MCF 10A (cell line): ENCODE data around the gene CKAP2L. TPM values are rescaled to one million over a fixed set of nuclear protein-coding genes. Genes with fewer than 3 reads are reported as not detected.
"Not testable (repeated sequence)": the region's sequence is repeated elsewhere in the genome, so short reads cannot be mapped to it uniquely, and the experiment has no call there.

Source experiments
- BruUV-seq: library from RNA; stranded (reverse); fragments of 400-500 nt; replicated peaks from 2 replicates; lab custom pipeline; 2021; lab: Mats Ljungman, UMichigan
- CTCF ChIA-PET: fragments of 300-600 bp; sonication (Branson Sonifier 250); formaldehyde crosslinking; extraction: SDS; loops from one replicate; lab custom pipeline; 2021; ENCODE audit warnings: antibody characterized with exemption, inconsistent platforms; lab: Yijun Ruan, JAX
- POLR2A ChIA-PET: fragments of 300-600, 350-650 bp; sonication (Branson Sonifier 250); formaldehyde crosslinking; extraction: SDS; loops from one replicate; lab custom pipeline; 2020; ENCODE audit warnings: antibody characterized with exemption, inconsistent platforms; lab: Yijun Ruan, JAX
- DNase-seq: peaks from one replicate; pipeline ENCODE4 v3.0.0-alpha.2; 2018; ENCODE audit not compliant: unreplicated experiment
- H3K27ac Mint-ChIP-seq: one replicate; pipeline ENCODE4 v1.8.0; 2022; ENCODE audit warnings: mild to moderate bottlenecking, low read depth, mixed read lengths; ENCODE audit not compliant: unreplicated experiment
- H3K27me3 Mint-ChIP-seq: one replicate; pipeline ENCODE4 v1.8.0; 2022; ENCODE audit warnings: mixed read lengths; ENCODE audit not compliant: insufficient read depth, unreplicated experiment
- H3K36me3 Mint-ChIP-seq: one replicate; pipeline ENCODE4 v1.8.0; 2022; ENCODE audit warnings: mild to moderate bottlenecking, moderate library complexity, mixed read lengths; ENCODE audit not compliant: insufficient read depth, unreplicated experiment
- H3K4me1 Mint-ChIP-seq: one replicate; pipeline ENCODE4 v1.8.0; 2022; ENCODE audit warnings: mixed read lengths; ENCODE audit not compliant: insufficient read depth, unreplicated experiment
- H3K4me3 Mint-ChIP-seq: one replicate; pipeline ENCODE4 v1.8.0; 2022; ENCODE audit warnings: mild to moderate bottlenecking, moderate library complexity, mixed read lengths; ENCODE audit not compliant: unreplicated experiment
- H3K9me3 Mint-ChIP-seq: one replicate; pipeline ENCODE4 v1.8.0; 2022; ENCODE audit warnings: mixed read lengths; ENCODE audit not compliant: unreplicated experiment
- intact Hi-C: fragments of 100-400 bp; cut with micrococcal nuclease; formaldehyde crosslinking; loops from 2 replicates; pipeline ENCODE4 v1.14.1; 2022
- total RNA-seq: library from RNA; stranded (reverse); gene quantifications from 2 replicates; pipeline ENCODE4 v1.2.3, GENCODE V29; 2022
- TF ChIP-seq, protein P1 (sequence below): fragments of 200-600 bp; IDR thresholded peaks from one replicate; pipeline ENCODE4 v1.8.0; 2022; ENCODE audit warnings: antibody characterized with exemption, mild to moderate bottlenecking; ENCODE audit not compliant: unreplicated experiment

Gene CKAP2L
- total RNA-seq, 1 experiment from 2014 or later = 21.6 TPM

GRCh38 chr2:112722816-112723546, 41.4 kb downstream of the CKAP2L start:
- no peak for DNase-seq
- H3K36me3 Mint-ChIP-seq = no peaks in the 10 kb centered on the region
- TF ChIP-seq, protein P1, sequence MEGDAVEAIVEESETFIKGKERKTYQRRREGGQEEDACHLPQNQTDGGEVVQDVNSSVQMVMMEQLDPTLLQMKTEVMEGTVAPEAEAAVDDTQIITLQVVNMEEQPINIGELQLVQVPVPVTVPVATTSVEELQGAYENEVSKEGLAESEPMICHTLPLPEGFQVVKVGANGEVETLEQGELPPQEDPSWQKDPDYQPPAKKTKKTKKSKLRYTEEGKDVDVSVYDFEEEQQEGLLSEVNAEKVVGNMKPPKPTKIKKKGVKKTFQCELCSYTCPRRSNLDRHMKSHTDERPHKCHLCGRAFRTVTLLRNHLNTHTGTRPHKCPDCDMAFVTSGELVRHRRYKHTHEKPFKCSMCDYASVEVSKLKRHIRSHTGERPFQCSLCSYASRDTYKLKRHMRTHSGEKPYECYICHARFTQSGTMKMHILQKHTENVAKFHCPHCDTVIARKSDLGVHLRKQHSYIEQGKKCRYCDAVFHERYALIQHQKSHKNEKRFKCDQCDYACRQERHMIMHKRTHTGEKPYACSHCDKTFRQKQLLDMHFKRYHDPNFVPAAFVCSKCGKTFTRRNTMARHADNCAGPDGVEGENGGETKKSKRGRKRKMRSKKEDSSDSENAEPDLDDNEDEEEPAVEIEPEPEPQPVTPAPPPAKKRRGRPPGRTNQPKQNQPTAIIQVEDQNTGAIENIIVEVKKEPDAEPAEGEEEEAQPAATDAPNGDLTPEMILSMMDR = no peak
- no peaks in the 10 kb centered on the region for H3K9me3 Mint-ChIP-seq
- H3K4me3 Mint-ChIP-seq = no peak overlapping the region
- BruUV-seq = no TSS peak
- POLR2A ChIA-PET = no interaction called here
- no peak overlapping the region for H3K27ac Mint-ChIP-seq
- intact Hi-C loops = no loop called here
- CTCF ChIA-PET = interaction anchor here (0.6 to 9.7 kb wide), 5 partner anchors 97 to 124 kb away, joined by 3 to 210 read pairs (median 6); no protein-coding TSS in a partner anchor
- H3K27me3 Mint-ChIP-seq = no peaks in the 10 kb centered on the region
- H3K4me1 Mint-ChIP-seq = no peaks in the 10 kb centered on the region

DNA sequence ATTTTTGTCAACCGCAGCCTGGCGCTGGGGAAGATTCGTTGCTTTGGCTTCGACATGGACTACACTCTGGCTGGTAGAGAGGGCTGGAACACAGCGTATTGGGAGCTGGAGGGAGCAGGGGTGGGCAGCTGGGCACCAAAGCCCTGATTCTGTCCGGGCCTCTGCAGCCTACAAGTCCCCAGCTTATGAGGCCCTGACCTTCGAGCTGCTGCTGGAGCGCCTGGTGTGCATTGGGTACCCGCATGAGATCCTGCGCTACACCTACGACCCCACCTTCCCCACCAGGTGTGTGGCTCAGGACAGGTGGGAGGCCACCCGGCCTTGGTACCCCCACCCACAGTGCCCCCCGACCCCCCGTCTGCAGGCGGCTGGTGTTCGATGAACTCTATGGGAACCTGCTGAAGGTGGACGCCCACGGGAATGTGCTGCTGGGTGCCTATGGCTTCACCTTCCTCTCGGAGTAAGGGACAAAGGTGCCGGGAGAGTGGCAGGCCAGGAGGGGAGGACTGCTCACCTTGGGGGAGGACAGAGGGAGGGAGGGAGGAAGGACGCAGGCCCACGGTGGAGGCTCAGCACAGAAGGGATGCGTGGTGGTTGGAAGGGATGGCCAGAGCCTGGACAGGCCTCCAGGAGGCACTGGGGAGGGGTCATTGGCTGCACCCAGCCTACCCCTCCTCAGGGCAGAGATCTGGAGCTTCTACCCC, 42.4 kb downstream of the CKAP2L start:
- Mint-ChIP-seq H3K9me3 (no peaks in the 10 kb centered on the region), H3K27me3 (no peaks in the 10 kb centered on the region), H3K4me1 (no peaks in the 10 kb centered on the region), H3K36me3 (no peaks in the 10 kb centered on the region), H3K4me3 (no peak overlapping the region), H3K27ac (no peak overlapping the region)
- TF ChIP-seq, protein P1 = no peak
- no peak for DNase-seq
- ChIA-PET CTCF (interaction anchor here (0.6 to 1.0 kb wide), 3 partner anchors 96 to 269 kb away, joined by 3 read pairs; no protein-coding TSS in a partner anchor), POLR2A (interaction anchor here (0.6 kb wide), 1 partner anchor 41 kb away, joined by 3 read pairs; no protein-coding TSS in a partner anchor)
- BruUV-seq = no TSS peak
- intact Hi-C loops = no loop called here

DNA sequence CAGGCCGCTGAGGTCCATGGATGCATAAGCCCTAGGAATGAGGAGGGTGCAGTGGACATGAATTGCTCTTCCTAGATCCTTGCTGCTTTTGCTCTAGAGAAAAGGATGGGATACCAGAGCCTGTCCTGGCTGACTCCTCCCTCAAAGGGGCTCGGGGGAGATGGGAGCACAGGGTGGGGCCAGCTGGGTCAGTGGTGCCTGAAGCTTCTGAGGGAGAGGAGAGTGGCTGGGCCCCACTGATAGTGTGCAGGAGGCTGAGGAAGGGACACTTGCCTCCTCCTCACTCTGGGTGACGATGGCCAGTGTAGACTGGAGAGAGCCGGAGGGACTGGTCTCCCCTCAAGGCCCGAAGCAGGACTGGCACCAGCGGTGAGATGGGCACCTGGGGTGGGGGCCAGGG, 43.6 kb downstream of the CKAP2L start, which contains the start of gene NT5DC4:
TSS of gene NT5DC4 (plus strand) at position 236 of the 400 bp plus-strand sequence. CDS start at position 296, 60 bp downstream.
- no peaks in the 10 kb centered on the region for H3K9me3 Mint-ChIP-seq
- CTCF ChIA-PET = interaction anchor here (0.7 to 1.0 kb wide), 2 partner anchors 19 to 185 kb away, joined by 3 read pairs; no protein-coding TSS in a partner anchor
- no peak within 1 kb of the TSS for H3K4me3 Mint-ChIP-seq
- BruUV-seq = no TSS peak
- no peak within 1 kb of the TSS for H3K27ac Mint-ChIP-seq
- H3K27me3 Mint-ChIP-seq = no peaks in the 10 kb centered on the region
- TF ChIP-seq, protein P1 = no peak
- H3K4me1 Mint-ChIP-seq = no peaks in the 10 kb centered on the region
- POLR2A ChIA-PET = no interaction called here
- H3K36me3 Mint-ChIP-seq = no peaks in the 10 kb centered on the region
- intact Hi-C loops = no loop called here
- DNase-seq = no peak

DNA sequence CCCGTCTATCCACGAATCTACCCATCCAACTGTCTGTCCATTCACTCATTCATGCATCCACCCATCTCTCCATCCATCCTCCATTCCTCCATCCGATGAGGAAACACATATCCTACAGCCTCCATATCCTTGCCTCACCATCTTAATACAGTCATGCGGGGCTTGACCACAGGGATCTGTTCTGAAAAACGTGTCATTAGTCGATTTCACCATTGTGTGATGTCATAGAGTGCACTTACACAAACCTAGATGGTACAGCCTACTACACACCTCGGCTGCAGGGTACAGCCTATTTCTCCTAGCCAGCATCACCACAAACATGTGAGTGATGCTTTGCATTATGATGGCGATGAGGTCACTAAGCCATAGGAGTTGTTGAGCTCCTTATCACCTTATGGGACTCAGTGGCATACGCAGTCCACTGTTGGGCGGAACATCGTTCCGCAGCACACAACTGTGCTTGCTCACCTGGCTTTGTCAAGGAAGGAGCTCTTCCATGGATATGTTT, 45.5 kb downstream of the CKAP2L start:
- intact Hi-C loops = no loop called here
- H3K27me3 Mint-ChIP-seq = no peaks in the 10 kb centered on the region
- DNase-seq = no peak
- no peaks in the 10 kb centered on the region for H3K36me3 Mint-ChIP-seq
- BruUV-seq = no TSS peak
- ChIA-PET CTCF (interaction anchor here (1.5 kb wide), 1 partner anchor 27 kb away, joined by 3 read pairs; no protein-coding TSS in a partner anchor), POLR2A (interaction anchor here (0.6 kb wide), 1 partner anchor 26 kb away, joined by 3 read pairs; no protein-coding TSS in a partner anchor)
- no peak overlapping the region for H3K27ac Mint-ChIP-seq
- TF ChIP-seq, protein P1 = no peak
- no peaks in the 10 kb centered on the region for H3K9me3 Mint-ChIP-seq
- H3K4me1 Mint-ChIP-seq = no peaks in the 10 kb centered on the region
- H3K4me3 Mint-ChIP-seq = no peak overlapping the region

DNA sequence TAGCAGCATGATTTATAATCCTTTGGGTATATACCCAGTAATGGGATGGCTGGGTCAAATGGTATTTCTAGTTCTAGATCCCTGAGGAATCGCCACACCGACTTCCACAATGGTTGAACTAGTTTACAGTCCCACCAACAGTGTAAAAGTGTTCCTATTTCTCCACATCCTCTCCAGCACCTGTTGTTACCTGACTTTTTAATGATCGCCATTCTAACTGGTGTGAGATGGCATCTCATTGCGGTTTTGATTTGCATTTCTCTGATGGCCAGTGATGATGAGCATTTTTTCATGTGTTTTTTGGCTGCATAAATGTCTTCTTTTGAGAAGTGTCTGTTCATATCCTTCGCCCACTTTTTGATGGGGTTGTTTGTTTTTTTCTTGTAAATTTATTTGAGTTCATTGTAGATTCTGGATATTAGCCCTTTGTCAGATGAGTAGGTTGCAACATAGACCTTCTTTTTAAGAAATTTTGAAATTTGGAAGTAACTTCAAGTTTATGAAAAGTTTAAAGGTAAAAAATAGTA, 47.5 kb downstream of the CKAP2L start:
- DNase-seq, POLR2A ChIA-PET, H3K4me1 Mint-ChIP-seq, H3K9me3 Mint-ChIP-seq, CTCF ChIA-PET, intact Hi-C loops, H3K27ac Mint-ChIP-seq, BruUV-seq, H3K4me3 Mint-ChIP-seq, H3K27me3 Mint-ChIP-seq, H3K36me3 Mint-ChIP-seq: not testable (repeated sequence)
